KMS-11 (cell line): ENCODE results near the gene CDS1.

Source experiments
- H2AFZ ChIP-seq: fragments of 200-600 bp; sonication (generic); 2 replicates; pipeline ENCODE4 v1.6.1; 2016; ENCODE audit warnings: antibody characterized with exemption, mixed run types, low read depth
- H3K27ac ChIP-seq: fragments of 200-600 bp; sonication (generic); 2 replicates; pipeline ENCODE4 v1.6.1; 2016; ENCODE audit warnings: mild to moderate bottlenecking, mixed run types
- H3K27me3 ChIP-seq: fragments of 200-600 bp; sonication (generic); 2 replicates; pipeline ENCODE4 v1.6.1; 2017; ENCODE audit warnings: mild to moderate bottlenecking, low read depth, mixed run types, moderate library complexity; ENCODE audit not compliant: insufficient read depth
- H3K36me3 ChIP-seq: fragments of 200-600 bp; sonication (generic); 2 replicates; pipeline ENCODE4 v1.6.1; 2017; ENCODE audit warnings: mild to moderate bottlenecking, mixed run types; ENCODE audit not compliant: insufficient read depth
- H3K4me1 ChIP-seq: fragments of 200-600 bp; sonication (generic); 2 replicates; pipeline ENCODE4 v1.6.1; 2016; ENCODE audit warnings: mild to moderate bottlenecking, low read depth, mixed run types; ENCODE audit not compliant: poor library complexity, severe bottlenecking
- H3K4me2 ChIP-seq: fragments of 200-600 bp; sonication (generic); 2 replicates; pipeline ENCODE4 v1.7.0; 2016; ENCODE audit warnings: mild to moderate bottlenecking, mixed run types
- H3K4me3 ChIP-seq: fragments of 200-600 bp; sonication (generic); IDR thresholded peaks from 2 replicates; pipeline ENCODE4 v1.6.1; 2017; ENCODE audit warnings: low read depth, low read length, mixed read lengths; ENCODE audit not compliant: insufficient read depth
- H3K79me2 ChIP-seq: fragments of 200-600 bp; sonication (generic); 2 replicates; pipeline ENCODE4 v1.6.1; 2016; ENCODE audit warnings: low read depth, mixed run types; ENCODE audit not compliant: insufficient read depth
- H3K9ac ChIP-seq: fragments of 200-600 bp; sonication (generic); 2 replicates; pipeline ENCODE4 v1.6.1; 2016; ENCODE audit warnings: mild to moderate bottlenecking, mixed run types
- H4K20me1 ChIP-seq: fragments of 200-600 bp; sonication (generic); 2 replicates; pipeline ENCODE4 v1.6.1; 2016; ENCODE audit warnings: mild to moderate bottlenecking, mixed run types; ENCODE audit not compliant: insufficient read depth
- CTCF ChIP-seq: fragments of 200-600 bp; sonication (generic); conservative IDR thresholded peaks from 2 replicates; pipeline ENCODE4 v1.6.1; 2017; ENCODE audit warnings: low read depth, mild to moderate bottlenecking, antibody characterized with exemption, low read length, moderate library complexity, mixed read lengths

CDS1 gene

DNA sequence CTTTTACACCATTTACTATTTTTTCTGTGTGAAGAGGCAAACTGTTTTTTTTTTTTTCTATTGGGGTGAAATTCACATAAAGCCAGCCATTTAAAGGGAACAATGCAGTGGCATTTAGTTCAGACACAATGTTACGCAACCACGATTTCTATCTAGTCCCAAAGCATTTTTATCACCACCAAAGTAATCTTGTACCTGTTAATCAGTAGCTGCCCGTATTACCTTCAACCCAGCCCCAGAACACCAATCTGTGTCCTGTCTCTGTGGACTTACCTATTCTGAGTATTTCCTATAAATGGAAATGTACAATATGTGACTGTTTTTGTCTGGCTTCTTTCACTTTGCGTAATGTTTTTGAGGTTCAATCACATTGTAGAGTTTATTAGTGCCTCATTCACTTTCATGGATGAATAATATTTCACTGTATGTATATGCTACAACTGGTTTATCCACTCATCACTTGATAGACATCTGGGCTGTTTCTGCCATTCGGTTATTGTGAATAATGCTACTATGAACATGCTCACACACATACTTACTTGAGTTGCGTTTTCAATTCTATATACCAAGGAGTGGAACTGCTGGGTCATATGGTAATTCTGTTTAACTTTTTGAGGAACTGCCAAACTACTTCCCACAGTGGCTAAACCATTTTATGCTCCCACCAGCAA is 116.2 kb downstream of the CDS1 start:
- H3K36me3 ChIP-seq, result no peaks in the 10 kb centered on the region
- H2AFZ ChIP-seq, result no peak overlapping the region
- no peaks in the 10 kb centered on the region for H4K20me1 ChIP-seq
- no peak overlapping the region for H3K4me2 ChIP-seq
- H3K79me2 ChIP-seq, result no peaks in the 10 kb centered on the region
- H3K9ac ChIP-seq, result no peak overlapping the region
- peaks cover 19% of the 10 kb centered on the region for H3K4me1 ChIP-seq
- H3K4me3 ChIP-seq, result no peak overlapping the region
- TF ChIP-seq CTCF, result no peak
- no peak overlapping the region for H3K27ac ChIP-seq
- no peaks in the 10 kb centered on the region for H3K27me3 ChIP-seq
